T-helper 17 cell (primary cell): Measurements from ENCODE around the gene PCDHGC5. TPM values are rescaled to one million over a fixed set of nuclear protein-coding genes. Genes with fewer than 3 reads are reported as not detected.

Experiments used
- ATAC-seq: fragments of 150-1000 bp; cut with Tn5 transposase; 2 replicates; pipeline ENCODE4 v1.10.0; 2021; ENCODE audit warnings: mild to moderate bottlenecking, moderate library complexity
- DNase-seq, 3 donors: peaks; one replicate each; pipeline versions ENCODE4 v3.0.0 to v3.0.0-alpha.2; 2020 to 2021
- H3K9me3 ChIP-seq: one replicate; pipeline ENCODE4 v1.7.0; 2013; ENCODE audit warnings: low read length, mild to moderate bottlenecking; ENCODE audit not compliant: control insufficient read depth, poor library complexity, severe bottlenecking
- H3K27ac Mint-ChIP-seq: one replicate; pipeline ENCODE4 v1.8.0; 2022; ENCODE audit warnings: mild to moderate bottlenecking, moderate library complexity, mixed read lengths
- H3K27me3 Mint-ChIP-seq: one replicate; pipeline ENCODE4 v1.8.0; 2022; ENCODE audit warnings: mixed read lengths
- H3K36me3 Mint-ChIP-seq: one replicate; pipeline ENCODE4 v1.8.0; 2022; ENCODE audit warnings: low read depth, mixed read lengths
- H3K4me1 Mint-ChIP-seq: one replicate; pipeline ENCODE4 v1.8.0; 2022; ENCODE audit warnings: mild to moderate bottlenecking, mixed read lengths
- H3K4me3 Mint-ChIP-seq: one replicate; pipeline ENCODE4 v1.8.0; 2022; ENCODE audit warnings: mild to moderate bottlenecking, moderate library complexity, mixed read lengths
- total RNA-seq, 4 donors: library from RNA in 2 of 4; stranded (reverse) in 2 of 4; gene quantifications; one replicate each; pipeline ENCODE4 v1.2.3 and lab custom pipeline; 2022 to 2026

PCDHGC5 gene
- total RNA-seq: not detected
- total RNA-seq (lab: John Stamatoyannopoulos, UW): 0 reads per million in 2 donors

GRCh38 chr5:141488591-141489561, at the start of gene PCDHGC5:
PCDHGC5 (plus strand) TSS chr5:141489081; CDS start chr5:141489241, 160 bp downstream.
- H3K9me3 ChIP-seq: no peaks in the 10 kb centered on the region
- H3K27me3 Mint-ChIP-seq: peaks cover 93% of the 10 kb centered on the region
- H3K4me1 Mint-ChIP-seq: peaks cover 6% of the 10 kb centered on the region
- H3K36me3 Mint-ChIP-seq: peaks cover 5% of the 10 kb centered on the region
- DNase-seq (no peak), ATAC-seq (no peak)
- H3K4me3 Mint-ChIP-seq: no peak within 1 kb of the TSS
- H3K27ac Mint-ChIP-seq: no peak within 1 kb of the TSS

- ATAC-seq: no peak
- Mint-ChIP-seq H3K27me3 (peaks cover 32% of the 10 kb centered on the region), H3K36me3 (peaks cover under 1% of the 10 kb centered on the region), H3K4me3 (no peak overlapping the region), H3K27ac (no peak overlapping the region), H3K4me1 (no peaks in the 10 kb centered on the region)
- H3K9me3 ChIP-seq: no peaks in the 10 kb centered on the region
- no peak for DNase-seq
These were observed 49.3 kb upstream of the PCDHGC5 start for GRCh38 chr5:141439411-141440141.

- Mint-ChIP-seq H3K36me3 (peaks cover 2% of the 10 kb centered on the region), H3K4me3 (no peak overlapping the region), H3K27ac (no peak overlapping the region), H3K4me1 (no peaks in the 10 kb centered on the region), H3K27me3 (peaks cover 38% of the 10 kb centered on the region)
- no peaks in the 10 kb centered on the region for H3K9me3 ChIP-seq
- no peak for ATAC-seq
- DNase-seq: no peak
These were observed 48.5 kb upstream of the PCDHGC5 start for GRCh38 chr5:141440341-141440740.

GRCh38 chr5:141441571-141442170, 47.2 kb upstream of the PCDHGC5 start:
- no peak for DNase-seq
- no peak for ATAC-seq
- H3K9me3 ChIP-seq: no peaks in the 10 kb centered on the region
- Mint-ChIP-seq H3K27ac (no peak overlapping the region), H3K4me3 (no peak overlapping the region), H3K27me3 (peaks cover 44% of the 10 kb centered on the region), H3K36me3 (peaks cover 2% of the 10 kb centered on the region), H3K4me1 (no peaks in the 10 kb centered on the region)

- Mint-ChIP-seq H3K4me1 (no peaks in the 10 kb centered on the region), H3K27ac (no peak overlapping the region), H3K27me3 (peaks cover 12% of the 10 kb centered on the region), H3K4me3 (no peak overlapping the region), H3K36me3 (no peaks in the 10 kb centered on the region)
- DNase-seq (no peak), ATAC-seq (no peak)
- no peaks in the 10 kb centered on the region for H3K9me3 ChIP-seq
These were observed 23.5 kb upstream of the PCDHGC5 start for GRCh38 chr5:141465351-141465750.

GRCh38 chr5:141475625-141476131, 13.2 kb upstream of the PCDHGC5 start, which contains the start of gene PCDHGC3:
PCDHGC3 (plus strand) TSS chr5:141475966; CDS start chr5:141476117, 151 bp downstream.
- Mint-ChIP-seq H3K27ac (no peak within 1 kb of the TSS), H3K4me1 (peaks cover 15% of the 10 kb centered on the region), H3K36me3 (peaks cover 2% of the 10 kb centered on the region), H3K27me3 (peaks cover 74% of the 10 kb centered on the region), H3K4me3 (peak within 1 kb of the TSS; percentile 91)
- ATAC-seq (peak; percentile 75), DNase-seq (no peak)
- H3K9me3 ChIP-seq: no peaks in the 10 kb centered on the region

- Mint-ChIP-seq H3K27ac (no peak overlapping the region), H3K27me3 (peaks cover 78% of the 10 kb centered on the region)
These were observed 12.6 kb upstream of the PCDHGC5 start for GRCh38 chr5:141476132-141476911.

GRCh38 chr5:141477044-141477575, 11.8 kb upstream of the PCDHGC5 start:
- no peak overlapping the region for H3K27ac Mint-ChIP-seq
- no peaks in the 10 kb centered on the region for H3K9me3 ChIP-seq
- DNase-seq: no peak
- H3K4me1 Mint-ChIP-seq: peaks cover 15% of the 10 kb centered on the region
- H3K36me3 Mint-ChIP-seq: peaks cover 2% of the 10 kb centered on the region
- peaks cover 81% of the 10 kb centered on the region for H3K27me3 Mint-ChIP-seq
- no peak for ATAC-seq
- peak overlapping the region; percentile 91 for H3K4me3 Mint-ChIP-seq

More at GRCh38 chr5:141476132-141476911, 12.6 kb upstream of the PCDHGC5 start:
- H3K4me3 Mint-ChIP-seq: peak overlapping the region; percentile 91
- H3K9me3 ChIP-seq: no peaks in the 10 kb centered on the region
- no peak for ATAC-seq
- peaks cover 15% of the 10 kb centered on the region for H3K4me1 Mint-ChIP-seq
- peaks cover 2% of the 10 kb centered on the region for H3K36me3 Mint-ChIP-seq
- no peak for DNase-seq

GRCh38 chr5:141477815-141478214, 11.1 kb upstream of the PCDHGC5 start:
- Mint-ChIP-seq H3K27me3 (peaks cover 88% of the 10 kb centered on the region), H3K4me3 (peak overlapping the region; percentile 19), H3K36me3 (peaks cover 2% of the 10 kb centered on the region), H3K4me1 (peaks cover 15% of the 10 kb centered on the region), H3K27ac (no peak overlapping the region)
- no peaks in the 10 kb centered on the region for H3K9me3 ChIP-seq
- no peak for DNase-seq
- no peak for ATAC-seq

GRCh38 chr5:141478321-141478945, 10.4 kb upstream of the PCDHGC5 start:
- Mint-ChIP-seq H3K36me3 (peaks cover 2% of the 10 kb centered on the region), H3K27me3 (peaks cover 93% of the 10 kb centered on the region), H3K4me3 (peak overlapping the region; percentile 19), H3K4me1 (peaks cover 15% of the 10 kb centered on the region), H3K27ac (no peak overlapping the region)
- DNase-seq (no peak), ATAC-seq (no peak)
- H3K9me3 ChIP-seq: no peaks in the 10 kb centered on the region

- Mint-ChIP-seq H3K4me1 (peaks cover 18% of the 10 kb centered on the region), H3K27me3 (peaks cover 93% of the 10 kb centered on the region), H3K36me3 (peaks cover 2% of the 10 kb centered on the region), H3K4me3 (no peak overlapping the region), H3K27ac (no peak overlapping the region)
- ATAC-seq (no peak), DNase-seq (no peak)
- no peaks in the 10 kb centered on the region for H3K9me3 ChIP-seq
These were observed 9.1 kb upstream of the PCDHGC5 start for GRCh38 chr5:141479776-141480175.

GRCh38 chr5:141483902-141484301, 5.0 kb upstream of the PCDHGC5 start:
- peaks cover 2% of the 10 kb centered on the region for H3K4me1 Mint-ChIP-seq
- no peak overlapping the region for H3K4me3 Mint-ChIP-seq
- DNase-seq (no peak), ATAC-seq (no peak)
- H3K9me3 ChIP-seq: no peaks in the 10 kb centered on the region
- no peaks in the 10 kb centered on the region for H3K36me3 Mint-ChIP-seq
- H3K27ac Mint-ChIP-seq: no peak overlapping the region
- H3K27me3 Mint-ChIP-seq: peaks cover 92% of the 10 kb centered on the region
